Stimulated activated naive CD4-positive, alpha-beta T cell (primary cell): Measurements from ENCODE around the gene TYW3.

Source experiments
- DNase-seq, 6 experiments: peaks; one replicate each; lab custom pipeline; 2025; lab: John Stamatoyannopoulos, UW

TYW3 gene

GRCh38 chr1:74790453-74790852 lies 57.5 kb downstream of the TYW3 start:
- no peak for DNase-seq

GRCh38 chr1:74791491-74791890 lies 58.5 kb downstream of the TYW3 start:
- DNase-seq = no peak

- DNase-seq = no peak
These were observed 66.2 kb downstream of the TYW3 start for GRCh38 chr1:74799119-74799657.

GRCh38 chr1:74811436-74812179 lies 78.7 kb downstream of the TYW3 start:
- no peak for DNase-seq

GRCh38 chr1:74812180-74812541 lies 79.2 kb downstream of the TYW3 start:
- no peak for DNase-seq
